ENCODE data around the gene AMDHD2. TPM values are rescaled to one million over a fixed set of nuclear protein-coding genes. Genes with fewer than 3 reads are reported as not detected.

AMDHD2 gene
- total and polyA plus RNA-seq, 2 of the 13 experiments (the other 11 are each of a cell fraction or from before 2014, with no cell fraction given): 33.5 to 39.1 TPM

DNA sequence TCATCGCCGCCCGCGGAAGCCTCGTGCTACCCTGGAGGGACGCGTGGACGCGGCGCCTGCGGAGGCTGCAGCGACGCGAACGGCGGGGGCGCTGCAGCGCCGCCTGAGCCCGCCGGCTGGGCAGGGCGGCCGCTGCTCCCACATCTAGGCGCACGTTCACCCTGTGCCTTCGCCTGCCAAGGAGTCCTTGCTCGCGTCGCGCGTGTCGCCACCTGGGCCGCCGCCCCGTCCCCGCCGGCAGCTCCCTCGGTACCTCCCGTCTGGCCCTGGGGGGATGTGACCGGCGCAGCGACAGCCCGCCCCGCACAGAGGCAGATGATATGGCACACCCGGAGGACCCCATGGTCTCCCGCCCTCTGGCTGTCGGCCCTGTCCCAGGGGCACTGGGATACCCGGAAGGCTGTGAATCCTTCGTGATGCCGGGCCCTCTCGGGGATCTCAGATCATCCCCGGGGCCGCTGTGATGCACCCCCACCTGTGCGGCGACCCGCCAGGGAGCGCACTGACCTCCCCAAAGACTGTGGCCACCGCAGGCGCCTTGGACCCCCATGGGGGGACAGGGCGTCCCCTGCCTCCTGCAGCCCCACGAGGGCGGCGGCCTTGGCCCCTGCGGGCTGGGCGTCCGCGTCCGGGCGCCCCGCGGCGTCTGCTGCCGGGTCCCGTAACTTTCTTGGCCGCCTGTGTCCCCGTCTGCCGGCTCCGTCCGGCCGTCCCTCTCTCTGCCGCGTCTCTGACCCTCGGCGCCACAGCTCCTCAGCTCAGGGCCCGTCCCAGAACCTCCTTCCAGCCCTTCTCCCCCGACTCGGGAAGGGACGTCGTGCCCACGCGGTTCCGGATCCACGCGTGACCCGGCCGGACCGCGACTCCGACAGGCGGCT is 45.9 kb upstream of the AMDHD2 start:
- DNase-seq (ENCODE audit: low spot score) (no peak), FAIRE-seq (no peak), ATAC-seq (peak; percentile 26)
- intact Hi-C loops (cut with micrococcal nuclease; ENCODE audit: unreplicated experiment) (loop anchor here (5.0 kb wide), 1 partner anchor 42 kb away; no protein-coding TSS in a partner anchor), in situ Hi-C loops (cut with HindIII; ENCODE audit: extremely low pct_ligation_motif_present, low pct_unique_long_range_greater_than_20kb) (no loop called here)
- Histone ChIP-seq H3K36me3 (replicated peaks in 1 of 2; ENCODE audit: control insufficient read depth in 1 of 2, insufficient read depth in 2 of 2, low read length in 2 of 2) (peaks cover 1 to 2% of the 10 kb centered on the region in 2 experiments; a peak in 1 of 5 replicates), H3K4me2 (ENCODE audit: low read depth, low read length) (peak overlapping the region; percentile 89), H2AFZ (ENCODE audit: low read length) (no peak overlapping the region), H3K9ac (ENCODE audit: insufficient read depth, low read depth, low read length) (peak overlapping the region; percentile 75), H3K79me2 (ENCODE audit: insufficient read depth, low read length) (peaks cover 16% of the 10 kb centered on the region), H4K20me1 (ENCODE audit: insufficient read depth, low read length) (peaks cover 14% of the 10 kb centered on the region), H3K27ac (ENCODE audit: extremely low read length, insufficient read depth, low read length) (peak overlapping the region; percentile 58), H3K9me3 (ENCODE audit: low read length) (no peaks in the 10 kb centered on the region), H3K27me3 (ENCODE audit: control insufficient read depth in 1 of 2, insufficient read depth in 2 of 2, low read length in 2 of 2) (peaks cover 8 to 16% of the 10 kb centered on the region in 2 experiments), H3K4me1 (ENCODE audit: insufficient read depth, low read length) (peaks cover 68% of the 10 kb centered on the region), H3K4me3 (replicated peaks in 1 of 3; ENCODE audit: insufficient read depth in 1 of 3, low read depth in 2 of 3, low read length in 3 of 3) (peak overlapping the region; percentile 79 to 92 (median 85))
- no TSS peak for BruUV-seq (replicated peaks)
- WGBS (ENCODE audit: low lambda C conversion rate): no CpG with 5 or more reads among the region's 100 CpGs
- POLR2A ChIA-PET: interaction anchor here (0.5 to 1.6 kb wide), 6 partner anchors 10 to 61 kb away, joined by 3 to 6 read pairs (median 4); partner anchors contain the start of genes AMDHD2 and TEDC2
- CTCF ChIA-PET (ENCODE audit: low intra/inter-chr PET ratio, low total read pairs): interaction anchor here (1.4 kb wide), 1 partner anchor 27 kb away, joined by 3 read pairs; no protein-coding TSS in a partner anchor
- TF ChIP-seq, protein P1, sequence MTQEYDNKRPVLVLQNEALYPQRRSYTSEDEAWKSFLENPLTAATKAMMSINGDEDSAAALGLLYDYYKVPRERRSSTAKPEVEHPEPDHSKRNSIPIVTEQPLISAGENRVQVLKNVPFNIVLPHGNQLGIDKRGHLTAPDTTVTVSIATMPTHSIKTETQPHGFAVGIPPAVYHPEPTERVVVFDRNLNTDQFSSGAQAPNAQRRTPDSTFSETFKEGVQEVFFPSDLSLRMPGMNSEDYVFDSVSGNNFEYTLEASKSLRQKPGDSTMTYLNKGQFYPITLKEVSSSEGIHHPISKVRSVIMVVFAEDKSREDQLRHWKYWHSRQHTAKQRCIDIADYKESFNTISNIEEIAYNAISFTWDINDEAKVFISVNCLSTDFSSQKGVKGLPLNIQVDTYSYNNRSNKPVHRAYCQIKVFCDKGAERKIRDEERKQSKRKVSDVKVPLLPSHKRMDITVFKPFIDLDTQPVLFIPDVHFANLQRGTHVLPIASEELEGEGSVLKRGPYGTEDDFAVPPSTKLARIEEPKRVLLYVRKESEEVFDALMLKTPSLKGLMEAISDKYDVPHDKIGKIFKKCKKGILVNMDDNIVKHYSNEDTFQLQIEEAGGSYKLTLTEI (CRISPR knock-in tag; conservative IDR thresholded peaks at IDR 0.05): no peak
- TF ChIP-seq ELF3 (CRISPR knock-in tag; IDR thresholded peaks at IDR 0.05) (no peak), ZNF264 (CRISPR knock-in tag; IDR thresholded peaks at IDR 0.05) (no peak), U2AF2 (IDR thresholded peaks at IDR 0.05; ENCODE audit: low read depth, low read length) (no peak), TAF1 (CRISPR knock-in tag; IDR thresholded peaks at IDR 0.05) (no peak), SAP130 (CRISPR knock-in tag; IDR thresholded peaks at IDR 0.05; ENCODE audit: low read depth) (peak; percentile 42; the same call in 1 of the 2 replicates), KLF13 (CRISPR knock-in tag; IDR thresholded peaks at IDR 0.05) (no peak), SP4 (CRISPR knock-in tag; IDR thresholded peaks at IDR 0.05) (no peak), SRSF4 (IDR thresholded peaks at IDR 0.05; ENCODE audit: low read depth, low read length, poor library complexity, severe bottlenecking) (no peak)
- TF ChIP-seq, protein P2, sequence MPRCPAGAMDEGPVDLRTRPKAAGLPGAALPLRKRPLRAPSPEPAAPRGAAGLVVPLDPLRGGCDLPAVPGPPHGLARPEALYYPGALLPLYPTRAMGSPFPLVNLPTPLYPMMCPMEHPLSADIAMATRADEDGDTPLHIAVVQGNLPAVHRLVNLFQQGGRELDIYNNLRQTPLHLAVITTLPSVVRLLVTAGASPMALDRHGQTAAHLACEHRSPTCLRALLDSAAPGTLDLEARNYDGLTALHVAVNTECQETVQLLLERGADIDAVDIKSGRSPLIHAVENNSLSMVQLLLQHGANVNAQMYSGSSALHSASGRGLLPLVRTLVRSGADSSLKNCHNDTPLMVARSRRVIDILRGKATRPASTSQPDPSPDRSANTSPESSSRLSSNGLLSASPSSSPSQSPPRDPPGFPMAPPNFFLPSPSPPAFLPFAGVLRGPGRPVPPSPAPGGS (CRISPR knock-in tag; IDR thresholded peaks at IDR 0.05): 0 out of 2 replicates have a peak, but pooled peaks have one; percentile 31
- TF ChIP-seq, protein P3, sequence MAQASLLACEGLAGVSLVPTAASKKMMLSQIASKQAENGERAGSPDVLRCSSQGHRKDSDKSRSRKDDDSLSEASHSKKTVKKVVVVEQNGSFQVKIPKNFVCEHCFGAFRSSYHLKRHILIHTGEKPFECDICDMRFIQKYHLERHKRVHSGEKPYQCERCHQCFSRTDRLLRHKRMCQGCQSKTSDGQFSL (CRISPR knock-in tag; IDR thresholded peaks at IDR 0.05): peak; percentile 74; the same call in 1 of the 2 replicates
- TF ChIP-seq, protein P4, sequence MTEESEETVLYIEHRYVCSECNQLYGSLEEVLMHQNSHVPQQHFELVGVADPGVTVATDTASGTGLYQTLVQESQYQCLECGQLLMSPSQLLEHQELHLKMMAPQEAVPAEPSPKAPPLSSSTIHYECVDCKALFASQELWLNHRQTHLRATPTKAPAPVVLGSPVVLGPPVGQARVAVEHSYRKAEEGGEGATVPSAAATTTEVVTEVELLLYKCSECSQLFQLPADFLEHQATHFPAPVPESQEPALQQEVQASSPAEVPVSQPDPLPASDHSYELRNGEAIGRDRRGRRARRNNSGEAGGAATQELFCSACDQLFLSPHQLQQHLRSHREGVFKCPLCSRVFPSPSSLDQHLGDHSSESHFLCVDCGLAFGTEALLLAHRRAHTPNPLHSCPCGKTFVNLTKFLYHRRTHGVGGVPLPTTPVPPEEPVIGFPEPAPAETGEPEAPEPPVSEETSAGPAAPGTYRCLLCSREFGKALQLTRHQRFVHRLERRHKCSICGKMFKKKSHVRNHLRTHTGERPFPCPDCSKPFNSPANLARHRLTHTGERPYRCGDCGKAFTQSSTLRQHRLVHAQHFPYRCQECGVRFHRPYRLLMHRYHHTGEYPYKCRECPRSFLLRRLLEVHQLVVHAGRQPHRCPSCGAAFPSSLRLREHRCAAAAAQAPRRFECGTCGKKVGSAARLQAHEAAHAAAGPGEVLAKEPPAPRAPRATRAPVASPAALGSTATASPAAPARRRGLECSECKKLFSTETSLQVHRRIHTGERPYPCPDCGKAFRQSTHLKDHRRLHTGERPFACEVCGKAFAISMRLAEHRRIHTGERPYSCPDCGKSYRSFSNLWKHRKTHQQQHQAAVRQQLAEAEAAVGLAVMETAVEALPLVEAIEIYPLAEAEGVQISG (CRISPR knock-in tag; IDR thresholded peaks at IDR 0.05): peak; percentile 75
- TF ChIP-seq, protein P5, sequence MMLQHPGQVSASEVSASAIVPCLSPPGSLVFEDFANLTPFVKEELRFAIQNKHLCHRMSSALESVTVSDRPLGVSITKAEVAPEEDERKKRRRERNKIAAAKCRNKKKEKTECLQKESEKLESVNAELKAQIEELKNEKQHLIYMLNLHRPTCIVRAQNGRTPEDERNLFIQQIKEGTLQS (CRISPR knock-in tag; IDR thresholded peaks at IDR 0.05): no peak
